GM21825 (cell line): ENCODE data around the gene FCAMR.
A peak's percentile ranks its signal among the peaks of the same experiment; 100 is the strongest.

Experiments used
- ATAC-seq: cut with Tn5 transposase; IDR thresholded peaks from one replicate; pipeline ENCODE4 v1.9.1; 2021; ENCODE audit warnings: mild to moderate bottlenecking, moderate library complexity; ENCODE audit not compliant: unreplicated experiment

Gene FCAMR

DNA sequence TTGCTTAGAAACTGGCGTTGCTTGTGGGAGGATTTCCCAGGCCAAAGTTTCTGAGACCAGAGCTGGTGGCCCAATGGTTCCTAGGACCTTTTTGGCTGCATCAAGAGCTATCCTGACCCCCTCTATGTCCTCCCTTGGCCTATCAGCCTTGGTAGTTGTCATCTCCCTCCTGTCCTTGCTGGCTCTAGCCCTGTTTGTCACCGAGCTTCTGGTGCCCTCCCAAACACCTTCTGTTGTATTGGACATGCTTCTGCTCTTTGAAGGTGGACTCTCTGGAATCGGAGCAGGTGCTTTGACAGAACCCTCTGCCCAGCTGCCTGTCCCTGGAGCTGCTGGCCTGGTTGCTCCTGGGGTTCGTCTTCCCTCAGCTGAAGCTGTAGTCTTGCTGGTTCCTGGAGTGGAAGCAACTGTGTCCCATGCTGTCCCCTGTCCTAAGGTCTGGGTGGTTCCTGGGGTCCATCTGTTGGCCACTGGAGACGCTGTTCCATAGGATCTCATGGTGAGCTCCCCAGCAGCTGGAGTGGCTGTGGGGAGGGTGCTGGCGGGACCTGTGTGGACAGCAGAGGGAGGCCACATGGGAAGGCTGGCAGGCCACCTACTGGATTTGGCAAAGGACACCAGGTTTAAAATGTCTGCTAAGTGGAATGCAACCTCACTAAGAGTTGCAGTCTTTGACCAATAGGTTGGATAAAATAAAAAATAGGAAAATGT lies 9.4 kb downstream of the FCAMR start:
- ATAC-seq = no peak

DNA sequence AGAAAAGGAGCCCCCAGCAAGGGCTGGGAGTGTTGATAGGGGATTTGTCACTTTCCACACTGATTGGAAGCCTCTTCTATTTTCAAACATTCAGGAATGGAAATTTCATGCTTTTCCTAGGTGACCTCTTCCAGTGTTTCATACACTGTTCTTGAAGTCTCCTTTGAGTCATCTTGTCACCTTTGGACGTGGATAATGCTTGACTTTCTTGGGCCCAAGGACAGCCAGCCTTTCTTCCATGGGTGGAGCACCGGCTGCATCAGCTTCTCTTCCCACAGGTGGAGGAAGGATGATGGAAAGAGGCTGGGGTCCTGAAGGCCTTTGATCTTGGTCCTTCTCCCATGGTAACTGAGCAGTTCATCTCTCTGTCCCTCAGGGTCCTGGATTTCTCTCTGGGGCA lies 12.1 kb downstream of the FCAMR start:
- ATAC-seq = no peak

DNA sequence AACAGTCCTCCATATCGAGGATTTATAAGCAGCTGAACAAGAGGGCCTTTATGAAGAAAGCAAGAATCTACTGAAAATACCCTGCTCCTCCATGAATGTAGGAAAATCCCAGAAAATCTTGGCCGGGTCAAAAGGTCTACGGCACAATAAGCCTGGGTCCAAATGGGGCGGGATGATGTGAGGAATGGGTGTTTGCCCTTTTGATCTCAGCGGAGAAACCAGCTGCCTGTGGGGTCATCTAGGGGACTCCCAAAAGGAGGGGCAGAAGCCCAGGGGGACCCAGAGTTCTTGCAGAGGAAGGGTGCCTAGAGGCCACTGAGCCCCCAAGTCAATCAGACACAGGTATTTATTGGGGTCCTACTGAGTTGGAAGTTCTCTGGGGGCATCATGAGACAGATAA lies 12.6 kb downstream of the FCAMR start:
- ATAC-seq = no peak

DNA sequence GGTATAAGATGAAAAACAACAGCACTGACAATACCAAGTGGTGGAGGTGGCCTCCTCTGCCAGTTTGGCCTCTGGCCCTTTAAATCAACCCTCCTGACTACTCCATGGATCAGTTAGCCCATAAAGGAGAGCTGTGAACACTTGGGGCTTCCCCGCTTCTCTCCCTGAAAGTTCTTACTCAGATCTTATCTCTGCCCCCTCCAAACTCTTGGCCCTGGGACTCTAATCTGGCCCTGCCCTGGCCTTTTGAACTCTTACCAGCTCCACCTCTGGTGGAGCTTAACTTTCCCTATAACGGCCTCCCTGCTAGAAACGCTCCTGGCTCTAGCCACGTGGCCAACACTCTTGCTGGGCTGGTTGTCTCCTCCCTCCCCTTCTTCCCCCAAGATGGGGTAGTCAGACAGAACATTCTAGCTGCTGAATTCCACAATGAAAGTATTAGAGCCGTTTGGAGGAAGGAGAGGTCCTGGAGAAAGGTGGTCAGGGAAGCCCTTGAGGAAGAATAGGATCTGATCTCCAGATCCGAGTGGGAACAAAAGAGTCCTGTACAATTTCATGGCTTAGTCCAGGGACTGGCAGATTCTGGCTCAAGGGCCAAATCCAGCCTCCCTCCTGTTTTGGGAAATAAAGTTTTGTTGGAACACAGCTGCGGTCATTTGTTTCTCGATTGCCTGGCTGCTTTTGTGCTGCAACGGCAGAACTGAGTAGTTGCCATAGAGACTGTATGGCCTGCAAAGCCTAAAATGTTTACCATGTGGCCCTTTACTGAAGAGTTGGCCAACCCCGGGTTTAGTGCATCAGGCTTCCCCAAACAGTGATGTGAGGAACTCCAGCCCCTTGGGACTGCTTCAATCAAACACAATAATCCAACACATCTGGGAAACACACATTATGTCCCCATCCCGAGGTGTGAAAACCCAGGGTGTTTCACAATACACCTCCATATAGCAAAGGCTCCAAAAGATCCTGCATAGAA lies 14.5 kb downstream of the FCAMR start:
- peak; percentile 59 for ATAC-seq

DNA sequence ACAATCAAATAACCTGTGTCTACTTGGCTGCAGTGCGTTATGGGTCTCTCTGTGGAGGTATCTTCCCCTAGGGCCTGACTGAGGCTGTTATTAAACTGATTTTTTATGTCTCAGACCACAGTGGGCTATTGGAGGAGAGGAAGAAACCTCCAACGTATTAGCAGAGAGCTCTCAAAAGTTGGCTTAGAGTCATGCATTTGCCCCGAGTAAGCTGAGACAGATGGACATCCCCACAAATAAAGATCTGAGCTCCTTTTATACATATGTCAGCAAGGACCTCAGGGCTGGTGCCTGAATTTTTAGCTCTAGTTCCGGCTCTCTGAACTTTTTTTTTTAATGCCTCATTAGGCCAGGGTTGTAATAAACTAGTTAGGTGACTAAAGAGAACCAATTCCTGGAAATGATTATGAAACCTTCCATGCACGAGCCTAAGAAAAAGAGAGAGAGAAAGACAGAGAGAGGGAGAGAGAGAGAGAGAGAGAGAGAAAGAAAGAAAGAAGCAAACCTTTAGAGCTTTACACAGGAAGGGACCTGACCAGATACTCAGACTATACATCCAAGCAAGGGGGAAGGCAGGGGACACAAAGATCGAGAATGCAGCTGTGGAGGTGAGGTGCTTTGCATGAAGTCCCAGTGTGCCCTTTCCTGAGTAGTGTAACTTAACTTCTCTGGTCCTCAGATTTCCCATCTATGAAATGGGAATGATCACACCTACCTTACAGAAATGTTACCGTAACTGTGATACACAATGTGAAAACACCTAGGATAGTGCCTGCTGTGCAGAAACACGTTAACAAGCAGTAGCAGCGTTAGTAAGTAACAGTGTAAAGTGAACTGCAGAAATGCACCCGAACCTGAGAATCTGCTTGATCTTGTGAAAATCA lies 15.6 kb downstream of the FCAMR start:
- no peak for ATAC-seq

DNA sequence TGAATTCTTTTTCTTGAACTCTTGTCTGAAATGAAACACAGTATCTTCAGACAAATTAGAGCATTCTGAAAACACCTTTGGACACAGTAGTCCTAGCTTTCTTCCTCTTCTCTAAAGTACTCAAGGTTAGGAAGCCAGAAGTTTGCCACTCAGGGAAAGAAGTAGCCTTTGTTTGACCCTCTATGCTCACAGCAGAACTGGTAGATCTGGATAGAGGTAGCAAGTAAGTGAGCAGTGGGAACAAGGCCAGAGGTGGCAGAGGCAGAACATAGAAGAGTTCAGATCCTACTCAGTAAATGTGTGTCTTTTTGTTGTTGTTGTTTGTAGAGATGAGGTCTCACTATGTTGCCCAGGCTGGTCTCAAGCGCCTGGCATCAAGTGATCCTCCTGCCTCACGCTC lies 16.6 kb downstream of the FCAMR start:
- ATAC-seq = no peak

DNA sequence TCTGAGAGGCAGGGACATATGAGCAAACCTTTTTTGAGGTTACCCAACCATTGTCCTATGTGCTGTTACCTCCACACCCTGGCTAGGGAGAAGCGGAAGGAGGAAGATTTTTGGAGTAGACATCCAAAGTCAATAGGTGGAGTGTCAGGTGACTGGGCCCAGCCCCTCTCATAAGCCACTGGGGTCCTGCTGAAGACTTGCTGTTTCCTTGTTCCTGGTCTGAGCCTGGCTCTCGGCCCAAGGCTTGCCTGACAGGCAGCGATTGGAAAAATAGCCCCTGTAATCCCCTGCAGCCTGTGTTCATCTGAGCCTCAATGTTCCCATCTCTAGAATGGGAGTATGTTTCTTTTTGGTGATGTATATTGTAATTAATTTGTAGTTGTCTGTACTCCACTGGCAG lies 17.1 kb downstream of the FCAMR start:
- ATAC-seq = no peak

DNA sequence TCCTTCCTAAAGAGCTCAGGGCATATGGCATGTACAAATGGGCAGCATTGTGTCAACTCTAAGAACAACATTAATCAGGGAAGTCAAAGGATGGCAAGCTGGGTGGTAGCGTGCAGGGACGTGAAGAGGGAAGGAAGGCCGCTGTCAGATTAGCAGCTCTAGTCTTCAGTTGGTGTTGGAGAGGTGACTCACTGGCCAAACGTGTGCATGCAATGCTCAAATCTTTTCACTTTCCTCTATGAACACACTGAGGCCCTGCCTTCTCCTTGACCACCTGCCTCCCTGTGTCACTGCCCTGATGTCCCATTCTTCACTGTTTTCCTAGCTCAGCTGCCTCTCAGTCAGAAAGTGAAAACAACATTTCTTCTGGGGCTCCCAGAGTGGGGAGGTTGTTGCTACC lies 18.1 kb downstream of the FCAMR start:
- no peak for ATAC-seq

DNA sequence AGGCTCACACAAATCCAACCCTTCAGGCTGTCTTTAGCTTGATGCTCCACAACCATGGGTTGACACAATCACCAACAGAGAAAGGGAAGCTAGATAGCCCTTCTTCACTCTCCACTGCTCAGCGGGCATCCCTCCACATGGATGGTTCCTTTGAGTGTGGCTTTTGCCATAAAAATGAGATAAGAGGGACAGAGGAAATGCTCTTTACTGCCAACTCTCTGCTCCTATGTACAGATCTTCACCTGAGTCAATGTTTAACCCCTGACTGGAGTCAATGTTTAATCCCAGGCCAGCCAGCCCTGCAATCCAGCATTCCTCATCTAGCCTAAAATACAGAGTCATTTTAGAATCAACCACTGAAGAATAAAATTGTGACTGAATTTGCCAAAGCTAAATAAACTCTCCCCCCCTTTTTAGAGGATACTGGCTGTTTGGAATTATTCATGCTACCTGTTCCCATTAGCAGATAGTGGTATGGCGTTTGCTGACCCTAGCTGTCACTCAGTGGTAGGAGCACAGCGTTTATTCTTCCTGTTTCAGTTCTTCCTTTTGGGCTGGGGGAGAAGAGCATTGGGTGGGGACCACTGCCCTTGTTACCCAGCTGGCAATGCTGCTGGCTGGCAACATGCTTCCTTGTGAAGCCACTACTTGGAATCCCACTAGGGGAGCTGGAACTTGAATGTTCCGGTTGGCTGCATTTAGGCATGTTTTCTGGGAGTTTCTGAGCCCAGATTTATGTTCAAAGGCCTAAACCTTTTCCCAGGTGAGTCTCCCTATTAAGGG lies 18.8 kb downstream of the FCAMR start:
- ATAC-seq = no peak

DNA sequence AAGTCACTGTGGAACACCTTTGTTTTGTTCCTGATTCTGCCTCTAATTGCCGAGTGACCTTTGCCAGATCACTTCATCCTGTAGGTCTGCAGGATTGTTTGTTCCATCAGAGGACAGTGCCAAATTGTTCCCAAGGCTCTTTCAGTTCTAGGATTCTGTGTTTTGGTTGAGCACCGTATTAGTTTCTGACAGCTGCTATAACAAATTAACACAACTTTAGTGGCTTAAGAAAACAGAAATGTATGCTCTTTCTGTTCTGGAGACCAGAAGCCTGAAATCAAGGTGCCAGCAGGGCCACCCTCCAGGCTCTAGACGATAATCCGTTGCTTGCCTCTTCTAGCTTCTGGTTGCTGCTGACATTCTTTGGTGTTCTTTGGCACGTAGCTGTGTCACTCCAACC lies 20.6 kb downstream of the FCAMR start:
- ATAC-seq = no peak

DNA sequence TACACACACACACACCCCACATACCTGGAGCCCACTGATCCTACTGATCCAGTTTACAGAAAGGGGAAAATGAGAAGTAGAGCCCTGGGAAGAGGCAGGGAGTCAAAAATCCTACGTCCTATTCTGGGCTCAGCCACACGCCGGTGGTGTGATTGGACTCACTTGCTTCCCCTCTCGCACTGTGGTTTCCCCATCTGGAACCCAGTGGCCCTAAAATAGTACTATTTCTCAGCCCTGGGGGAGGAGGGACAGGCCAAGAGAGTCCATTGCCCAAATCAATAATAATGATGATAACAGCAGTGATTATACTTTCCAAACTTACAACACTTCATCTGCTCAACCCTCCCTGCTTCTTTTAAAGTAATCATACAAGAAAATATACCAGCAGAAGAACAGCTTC lies 21.1 kb downstream of the FCAMR start:
- no peak for ATAC-seq

DNA sequence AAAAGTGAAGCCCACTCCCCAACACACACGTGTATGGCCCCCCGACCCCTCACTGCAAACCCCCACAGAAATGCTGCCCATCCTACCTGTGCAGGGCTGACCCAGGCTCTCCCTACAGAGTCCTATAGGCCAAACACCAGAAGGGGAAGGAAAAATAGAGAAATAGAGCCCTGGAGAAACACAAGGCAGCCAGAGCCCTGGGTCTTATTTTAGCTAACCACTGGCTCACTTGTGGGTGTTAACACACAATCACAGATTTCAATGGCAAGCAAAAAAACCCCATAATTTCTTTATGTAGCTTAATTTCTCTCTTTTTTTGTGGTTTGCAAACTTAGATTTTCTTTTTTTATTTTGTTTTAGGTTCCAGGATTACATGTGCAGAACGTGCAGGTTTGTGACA lies 23.0 kb downstream of the FCAMR start:
- ATAC-seq = no peak

DNA sequence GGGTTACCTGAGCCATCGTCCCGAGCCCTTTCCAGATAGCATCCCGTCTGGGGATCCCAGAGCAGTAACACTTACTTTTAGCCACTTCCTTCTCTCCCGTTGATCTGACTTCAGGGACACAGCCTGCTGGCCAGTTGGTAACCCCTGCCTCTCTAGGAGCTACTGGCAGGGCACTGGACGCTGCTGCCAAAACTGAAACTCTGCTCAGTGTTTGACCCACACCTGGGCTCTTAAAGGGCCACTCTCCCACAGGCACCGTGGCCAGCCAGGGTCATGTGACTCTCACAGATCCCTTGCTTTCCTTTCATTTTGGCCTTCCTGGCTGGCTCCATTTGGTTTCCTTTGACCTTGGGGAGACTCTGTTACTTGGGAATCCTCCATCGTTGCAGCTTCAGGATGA lies 24.0 kb downstream of the FCAMR start, which contains the start of gene PIGR:
PIGR (minus strand) TSS at position 206 of the 400 bp plus-strand sequence. CDS start 5,935 bp downstream, outside the sequence.
- ATAC-seq = no peak

DNA sequence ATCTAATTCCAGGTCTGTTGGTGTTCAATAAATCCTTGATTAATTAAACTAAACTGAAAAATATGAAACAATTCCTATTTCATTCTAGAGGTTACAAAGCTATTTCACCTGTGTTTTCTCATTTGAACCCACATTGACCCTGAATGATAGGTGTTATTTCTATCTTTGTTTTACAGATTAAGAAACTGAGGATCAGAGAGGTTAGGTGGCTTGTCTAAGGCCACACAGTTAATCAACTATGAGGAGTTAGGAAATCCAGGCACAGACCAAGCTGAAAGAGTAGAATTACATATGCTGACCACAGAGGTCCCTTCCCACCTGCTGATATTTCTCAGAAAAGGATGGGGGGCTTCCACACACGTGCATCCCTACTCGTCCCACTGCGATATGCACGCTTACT lies 24.5 kb downstream of the FCAMR start:
- ATAC-seq = no peak

DNA sequence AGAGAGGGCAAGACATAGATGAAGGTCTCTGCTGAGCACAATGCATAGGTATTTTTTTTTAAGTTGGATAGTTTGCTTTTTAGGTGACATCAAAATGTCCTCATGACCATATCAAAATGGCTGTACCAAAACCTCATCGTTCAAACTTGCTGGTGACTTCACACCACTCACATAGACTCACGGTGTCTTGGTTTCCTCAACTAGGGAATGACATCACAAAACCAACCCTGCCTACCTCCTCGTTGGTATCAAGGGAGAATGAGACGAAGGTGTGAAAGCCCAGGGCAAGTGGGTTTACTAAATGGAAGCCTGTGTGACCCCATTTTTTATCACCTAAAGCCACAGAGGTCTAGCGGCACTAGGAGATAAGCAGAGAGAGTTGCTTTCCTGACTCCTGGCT lies 25.6 kb downstream of the FCAMR start:
- no peak for ATAC-seq

DNA sequence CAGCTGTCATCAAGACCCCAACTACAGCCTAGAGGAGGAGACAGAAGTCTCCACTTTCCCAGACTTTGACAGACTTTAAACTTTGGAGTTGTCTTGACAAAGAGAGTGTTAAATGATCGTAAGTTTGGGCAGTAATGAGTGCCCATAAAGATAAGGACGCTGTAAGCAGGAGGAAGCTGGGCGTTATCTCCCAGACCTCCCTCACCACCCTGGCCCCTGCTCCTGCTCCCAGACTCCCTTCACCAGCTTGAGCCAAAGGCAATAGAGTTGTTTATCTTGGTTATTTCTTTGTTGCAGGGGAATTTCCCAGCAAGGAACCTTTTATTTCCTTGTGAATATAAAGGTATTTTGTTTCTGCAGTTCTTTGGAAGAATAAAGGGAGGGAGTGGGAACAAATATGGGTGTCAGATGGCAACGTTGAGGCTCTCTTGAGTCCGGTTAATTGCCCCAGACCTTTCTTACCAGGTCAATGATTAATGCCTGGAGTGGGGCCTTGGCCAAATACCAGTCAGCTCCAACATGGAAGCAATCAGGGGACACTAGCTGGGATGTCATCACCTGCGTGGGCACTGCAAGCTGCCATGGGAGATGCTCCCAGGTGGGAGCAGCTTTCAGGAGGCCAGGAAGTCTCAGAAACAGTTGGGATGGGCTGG lies 28.4 kb downstream of the FCAMR start:
- no peak for ATAC-seq

DNA sequence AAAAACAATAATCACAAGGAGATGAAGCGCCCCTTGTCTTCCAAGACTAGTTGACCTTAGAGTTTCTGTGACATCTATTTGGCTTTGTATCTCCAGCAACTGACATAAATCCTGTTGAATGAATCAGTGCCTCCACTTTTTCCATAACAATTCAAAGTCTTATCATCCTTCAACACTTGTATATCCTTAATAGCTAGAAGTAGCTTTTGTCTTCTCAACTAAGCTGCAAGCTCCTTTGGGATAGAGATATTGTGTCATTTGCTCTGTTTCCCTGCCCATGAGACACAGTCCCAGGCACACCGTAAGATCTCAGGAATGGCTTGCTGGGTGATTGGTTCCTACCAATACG lies 29.7 kb downstream of the FCAMR start:
- no peak for ATAC-seq

DNA sequence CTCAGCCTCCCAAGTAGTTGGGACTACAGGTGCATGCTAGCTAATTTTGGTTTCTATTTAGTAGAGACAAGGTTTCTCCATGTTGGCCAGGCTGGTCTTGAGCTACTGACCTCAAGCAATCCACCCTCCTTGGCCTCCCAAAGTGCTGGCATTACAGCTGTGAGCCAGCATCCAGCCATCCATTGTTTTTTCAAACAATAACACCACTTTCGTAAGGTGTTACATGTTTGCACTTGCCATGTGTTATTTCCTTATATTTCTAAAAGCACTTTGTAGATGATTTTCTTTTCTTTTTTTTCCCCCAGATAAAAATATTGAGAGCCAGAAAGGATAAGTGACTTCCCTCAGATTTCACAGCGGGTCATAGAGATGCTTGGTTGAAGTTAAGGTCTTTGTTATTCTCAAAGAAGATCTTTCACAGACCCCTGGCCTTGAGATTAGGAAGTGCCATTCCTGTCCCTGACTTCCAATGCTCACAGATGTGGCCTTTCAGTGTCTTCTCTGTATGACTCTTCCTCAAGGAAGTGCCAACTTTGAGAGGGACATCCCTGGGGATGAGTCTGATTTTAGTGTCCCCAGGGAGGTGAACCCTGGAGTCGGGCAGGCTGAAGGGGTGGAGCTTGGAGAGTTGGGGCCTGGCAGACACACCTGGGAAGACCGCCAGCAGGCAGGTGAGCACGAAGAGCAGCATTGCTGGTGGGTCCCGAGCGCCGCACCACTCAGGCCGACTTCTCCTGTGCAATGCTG lies 30.2 kb downstream of the FCAMR start:
- ATAC-seq = no peak

DNA sequence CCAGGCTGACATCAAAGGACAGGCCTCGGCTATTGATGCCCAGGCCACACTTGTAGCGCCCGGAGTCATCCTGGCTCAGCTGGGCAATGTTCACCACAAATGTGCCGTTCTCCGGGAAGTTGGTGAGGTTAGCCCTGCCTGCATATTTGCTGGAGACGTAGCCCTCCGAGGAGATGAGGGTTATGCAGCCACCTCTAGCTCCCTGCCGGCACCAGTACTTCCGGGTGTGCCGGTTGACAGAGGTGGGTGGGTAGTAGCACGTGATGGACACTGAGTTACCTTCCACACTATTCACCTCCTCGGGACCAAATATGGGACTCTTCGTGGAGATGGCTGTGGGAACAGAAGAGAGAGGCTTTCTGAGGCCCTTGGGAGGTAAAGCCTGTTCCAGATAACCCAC lies 31.1 kb downstream of the FCAMR start:
- no peak for ATAC-seq
